Neural progenitor cell (in vitro differentiated cells): ENCODE data around the gene COG8. TPM values are rescaled to one million over a fixed set of nuclear protein-coding genes. Genes with fewer than 3 reads are reported as not detected.

Experiments
- DNase-seq: peaks from one replicate; pipeline ENCODE4 v3.0.0-alpha.2; 2016; ENCODE audit warnings: low spot score
- H2AFZ ChIP-seq: fragments of 200-600 bp; sonication (generic); replicated peaks from 2 replicates; pipeline ENCODE4 v1.6.1; 2016; ENCODE audit warnings: antibody characterized with exemption
- H3F3A ChIP-seq: fragments of 200-600 bp; sonication (generic); 2 replicates; pipeline ENCODE4 v1.6.1; 2016; ENCODE audit warnings: antibody characterized with exemption, low read depth
- H3K27ac ChIP-seq: fragments of 200-600 bp; sonication (generic); 2 replicates; pipeline ENCODE4 v1.5.1; 2016; ENCODE audit warnings: mild to moderate bottlenecking
- H3K27me3 ChIP-seq: fragments of 200-600 bp; sonication (generic); 2 replicates; pipeline ENCODE4 v1.6.1; 2016; ENCODE audit warnings: mild to moderate bottlenecking, moderate library complexity
- H3K36me3 ChIP-seq: fragments of 200-600 bp; sonication (generic); 2 replicates; pipeline ENCODE4 v1.5.1; 2016
- H3K4me1 ChIP-seq: fragments of 200-600 bp; sonication (generic); 2 replicates; pipeline ENCODE4 v1.6.1; 2016; ENCODE audit warnings: mixed run types
- H3K4me2 ChIP-seq: fragments of 200-600 bp; sonication (generic); 2 replicates; pipeline ENCODE4 v1.6.1; 2016
- H3K4me3 ChIP-seq: fragments of 200-600 bp; sonication (generic); 2 replicates; pipeline ENCODE4 v1.5.1; 2016
- H3K79me2 ChIP-seq: fragments of 200-600 bp; sonication (generic); 2 replicates; pipeline ENCODE4 v1.6.1; 2016; ENCODE audit warnings: low read depth
- H3K9ac ChIP-seq: fragments of 200-600 bp; sonication (generic); 2 replicates; pipeline ENCODE4 v1.6.1; 2016
- H3K9me3 ChIP-seq: fragments of 200-600 bp; sonication (generic); 2 replicates; pipeline ENCODE4 v1.5.1; 2016; ENCODE audit warnings: low read depth
- H4K20me1 ChIP-seq: fragments of 200-600 bp; sonication (generic); 2 replicates; pipeline ENCODE4 v1.6.1; 2016; ENCODE audit warnings: low read depth
- H3K27ac Mint-ChIP-seq: 3 replicates; pipeline ENCODE4 v1.8.0; 2021; ENCODE audit warnings: mixed read lengths
- H3K27me3 Mint-ChIP-seq: 2 replicates; pipeline ENCODE4 v1.8.0; 2022; ENCODE audit warnings: low read depth, mild to moderate bottlenecking, inconsistent platforms, moderate library complexity, mixed read lengths; ENCODE audit not compliant: insufficient read depth
- H3K36me3 Mint-ChIP-seq: 3 replicates; pipeline ENCODE4 v1.8.0; 2021; ENCODE audit warnings: mixed read lengths
- H3K4me1 Mint-ChIP-seq: 3 replicates; pipeline ENCODE4 v1.8.0; 2021; ENCODE audit warnings: mixed read lengths
- H3K4me3 Mint-ChIP-seq: 3 replicates; pipeline ENCODE4 v1.8.0; 2021; ENCODE audit warnings: mild to moderate bottlenecking, moderate library complexity, mixed read lengths
- H3K9me3 Mint-ChIP-seq: 3 replicates; pipeline ENCODE4 v1.8.0; 2020; ENCODE audit warnings: mixed read lengths
- EZH2 ChIP-seq: fragments of 200-600 bp; sonication (generic); IDR thresholded peaks from 2 replicates; pipeline ENCODE4 v1.6.1; 2017; ENCODE audit warnings: antibody characterized with exemption, mild to moderate bottlenecking, moderate library complexity
- EZH2phosphoT487 ChIP-seq: fragments of 200-600 bp; sonication (generic); IDR thresholded peaks from 2 replicates; pipeline ENCODE4 v1.6.1; 2017; ENCODE audit warnings: antibody characterized with exemption
- total RNA-seq: library from RNA; depleted of rRNA; stranded (reverse); fragments of >200 nt; gene quantifications from 2 replicates; pipeline ENCODE4 v1.2.3, GENCODE V29; 2015; ENCODE audit warnings: low replicate concordance
- TF ChIP-seq, protein P1 (sequence below): fragments of 200-600 bp; sonication (generic); IDR thresholded peaks from 2 replicates; pipeline ENCODE4 v1.5.1; 2017; ENCODE audit warnings: antibody characterized with exemption, mild to moderate bottlenecking

The COG8 gene
- total RNA-seq, 1 donor from 2014 or later: 30.3 TPM

DNA sequence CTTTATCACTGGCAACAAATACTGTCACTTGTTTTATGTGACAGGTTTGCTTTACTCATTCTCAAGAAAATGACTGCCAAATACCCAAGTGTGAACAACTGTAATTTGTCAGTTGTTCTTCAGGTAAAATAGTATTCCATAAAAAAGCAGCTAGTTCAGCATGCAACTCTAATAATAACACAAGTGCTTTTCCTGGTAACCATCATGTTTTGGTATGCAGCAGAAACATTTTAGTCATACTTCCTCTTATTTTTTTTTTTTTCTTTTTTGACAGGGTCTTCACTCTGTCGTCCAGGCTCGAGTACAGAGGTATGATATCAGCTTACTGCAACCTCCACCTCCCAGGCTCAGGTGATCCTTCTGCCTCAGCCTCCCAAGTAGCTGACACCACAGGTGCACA lies 41.9 kb upstream of the COG8 start:
- H3K36me3 ChIP-seq: peaks cover 4% of the 10 kb centered on the region
- no peak overlapping the region for H2AFZ ChIP-seq
- H3K27ac Mint-ChIP-seq: no peak overlapping the region

DNA sequence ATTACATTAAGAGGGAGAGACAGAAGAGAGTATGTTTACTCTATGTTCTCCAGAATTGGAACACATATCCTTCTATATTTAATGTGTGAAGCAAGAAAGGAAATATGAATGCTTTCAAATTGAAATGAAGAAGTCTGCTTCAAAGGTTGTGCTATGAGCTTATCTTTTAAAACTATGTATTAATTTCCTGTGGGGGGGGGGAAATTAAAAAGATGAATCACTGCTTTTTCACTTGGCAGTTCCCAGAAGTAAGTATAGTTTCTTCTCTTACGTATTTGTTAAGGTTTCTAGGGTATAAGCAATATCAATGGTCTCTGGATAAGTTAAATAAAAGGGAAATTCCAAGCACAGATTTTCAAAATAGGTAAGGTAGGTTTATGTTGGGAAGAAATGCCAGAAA lies 39.4 kb upstream of the COG8 start:
- Histone ChIP-seq H3K27me3 (no peaks in the 10 kb centered on the region), H2AFZ (no peak overlapping the region), H3K9ac (no peak overlapping the region), H3K36me3 (peaks cover 4% of the 10 kb centered on the region), H3K4me3 (no peak overlapping the region), H3K4me2 (no peak overlapping the region), H3K27ac (no peak overlapping the region), H3K79me2 (peaks cover 29% of the 10 kb centered on the region), H4K20me1 (peaks cover under 1% of the 10 kb centered on the region), H3F3A (peaks cover 12% of the 10 kb centered on the region), H3K9me3 (no peaks in the 10 kb centered on the region), H3K4me1 (no peaks in the 10 kb centered on the region)
- no peaks in the 10 kb centered on the region for H3K9me3 Mint-ChIP-seq
- H3K27me3 Mint-ChIP-seq: peaks cover 2% of the 10 kb centered on the region
- peaks cover 28% of the 10 kb centered on the region for H3K36me3 Mint-ChIP-seq
- no peak overlapping the region for H3K27ac Mint-ChIP-seq
- H3K4me3 Mint-ChIP-seq: no peak overlapping the region
- no peaks in the 10 kb centered on the region for H3K4me1 Mint-ChIP-seq
- TF ChIP-seq, protein P1, sequence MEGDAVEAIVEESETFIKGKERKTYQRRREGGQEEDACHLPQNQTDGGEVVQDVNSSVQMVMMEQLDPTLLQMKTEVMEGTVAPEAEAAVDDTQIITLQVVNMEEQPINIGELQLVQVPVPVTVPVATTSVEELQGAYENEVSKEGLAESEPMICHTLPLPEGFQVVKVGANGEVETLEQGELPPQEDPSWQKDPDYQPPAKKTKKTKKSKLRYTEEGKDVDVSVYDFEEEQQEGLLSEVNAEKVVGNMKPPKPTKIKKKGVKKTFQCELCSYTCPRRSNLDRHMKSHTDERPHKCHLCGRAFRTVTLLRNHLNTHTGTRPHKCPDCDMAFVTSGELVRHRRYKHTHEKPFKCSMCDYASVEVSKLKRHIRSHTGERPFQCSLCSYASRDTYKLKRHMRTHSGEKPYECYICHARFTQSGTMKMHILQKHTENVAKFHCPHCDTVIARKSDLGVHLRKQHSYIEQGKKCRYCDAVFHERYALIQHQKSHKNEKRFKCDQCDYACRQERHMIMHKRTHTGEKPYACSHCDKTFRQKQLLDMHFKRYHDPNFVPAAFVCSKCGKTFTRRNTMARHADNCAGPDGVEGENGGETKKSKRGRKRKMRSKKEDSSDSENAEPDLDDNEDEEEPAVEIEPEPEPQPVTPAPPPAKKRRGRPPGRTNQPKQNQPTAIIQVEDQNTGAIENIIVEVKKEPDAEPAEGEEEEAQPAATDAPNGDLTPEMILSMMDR: no peak
- TF ChIP-seq EZH2 (no peak), EZH2phosphoT487 (no peak)
- no peak for DNase-seq

More for the DNA sequence above, 41.9 kb upstream of the COG8 start:
- H3K9ac ChIP-seq: no peak overlapping the region
- DNase-seq: no peak
- peaks cover 14% of the 10 kb centered on the region for H4K20me1 ChIP-seq
- H3K4me1 ChIP-seq: peaks cover 6% of the 10 kb centered on the region
- H3K27me3 ChIP-seq: no peaks in the 10 kb centered on the region
- Mint-ChIP-seq H3K9me3 (no peaks in the 10 kb centered on the region), H3K36me3 (peaks cover 24% of the 10 kb centered on the region), H3K4me3 (no peak overlapping the region), H3K4me1 (peaks cover 10% of the 10 kb centered on the region), H3K27me3 (peaks cover 3% of the 10 kb centered on the region)
- no peak overlapping the region for H3K4me3 ChIP-seq
- peaks cover 49% of the 10 kb centered on the region for H3K79me2 ChIP-seq
- H3F3A ChIP-seq: peaks cover 24% of the 10 kb centered on the region
- no peak overlapping the region for H3K27ac ChIP-seq
- H3K4me2 ChIP-seq: no peak overlapping the region
- no peak for TF ChIP-seq EZH2
- TF ChIP-seq, protein P1: no peak
- H3K9me3 ChIP-seq: no peaks in the 10 kb centered on the region

DNA sequence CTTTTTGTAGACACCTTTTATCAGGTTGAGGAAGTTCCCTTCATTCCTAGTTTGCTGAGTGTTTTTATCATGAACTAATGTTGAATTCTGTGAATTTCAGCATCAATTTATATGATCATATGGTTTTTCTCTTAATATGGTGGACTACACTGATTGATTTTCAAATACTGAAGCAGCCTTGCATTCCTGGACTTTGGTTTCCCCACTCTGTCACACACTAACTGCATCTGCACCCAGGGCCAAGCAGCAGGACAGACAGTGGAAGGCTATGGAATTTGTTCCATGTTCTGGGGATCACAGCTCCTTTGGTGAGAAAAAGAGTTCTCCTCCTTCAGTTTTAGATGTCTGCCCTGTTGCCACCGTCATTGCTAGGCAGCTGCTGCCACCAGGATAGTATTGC lies 38.7 kb upstream of the COG8 start:
- Histone ChIP-seq H3K36me3 (peaks cover 4% of the 10 kb centered on the region), H3K4me3 (no peak overlapping the region), H3F3A (peaks cover 12% of the 10 kb centered on the region), H3K27me3 (no peaks in the 10 kb centered on the region), H3K27ac (no peak overlapping the region), H3K9ac (no peak overlapping the region), H3K79me2 (peaks cover 22% of the 10 kb centered on the region), H3K4me1 (no peaks in the 10 kb centered on the region), H4K20me1 (peaks cover 1% of the 10 kb centered on the region), H2AFZ (no peak overlapping the region), H3K4me2 (no peak overlapping the region), H3K9me3 (no peaks in the 10 kb centered on the region)
- no peak for DNase-seq
- H3K4me1 Mint-ChIP-seq: no peaks in the 10 kb centered on the region
- peaks cover 28% of the 10 kb centered on the region for H3K36me3 Mint-ChIP-seq
- no peaks in the 10 kb centered on the region for H3K9me3 Mint-ChIP-seq
- no peak overlapping the region for H3K4me3 Mint-ChIP-seq
- no peak for TF ChIP-seq EZH2phosphoT487
- TF ChIP-seq EZH2: no peak
- TF ChIP-seq, protein P1: no peak
- peaks cover 2% of the 10 kb centered on the region for H3K27me3 Mint-ChIP-seq
- H3K27ac Mint-ChIP-seq: no peak overlapping the region
